ENCODE measurements around the gene PPP2R2B.
A peak's percentile ranks its signal among the peaks of the same experiment; 100 is the strongest.

PPP2R2B gene

GRCh38 chr5:146549615-146550014 is 328.9 kb downstream of the PPP2R2B start:
- TF ChIP-seq POLR2A (IDR thresholded peaks at IDR 0.05; ENCODE audit: low read length) = no peak
- TF ChIP-seq GATA1 (IDR thresholded peaks at IDR 0.05; ENCODE audit: low read depth, low read length) = no peak
- no peak for DNase-seq

- TF ChIP-seq POLR2A (IDR thresholded peaks at IDR 0.05; ENCODE audit: low read length) (no peak), GATA1 (IDR thresholded peaks at IDR 0.05; ENCODE audit: low read depth, low read length) (no peak)
Observed at GRCh38 chr5:146548781-146549449, 329.6 kb downstream of the PPP2R2B start.

GRCh38 chr5:146544232-146544631 is 334.3 kb downstream of the PPP2R2B start:
- DNase-seq = no peak
- TF ChIP-seq POLR2A (IDR thresholded peaks at IDR 0.05; ENCODE audit: low read length) (no peak), GATA1 (IDR thresholded peaks at IDR 0.05; ENCODE audit: low read depth, low read length) (no peak)

More at GRCh38 chr5:146548781-146549449, 329.6 kb downstream of the PPP2R2B start:
- no peak for DNase-seq

- no peak for TF ChIP-seq POLR2A (IDR thresholded peaks at IDR 0.05; ENCODE audit: low read length)
- DNase-seq = peak; percentile 48 to 70
Observed at GRCh38 chr5:146541958-146542849, 336.4 kb downstream of the PPP2R2B start.

GRCh38 chr5:146540414-146540813 is 338.1 kb downstream of the PPP2R2B start:
- no peak for TF ChIP-seq POLR2A (IDR thresholded peaks at IDR 0.05; ENCODE audit: low read length)
- no peak for TF ChIP-seq GATA1 (IDR thresholded peaks at IDR 0.05; ENCODE audit: low read depth, low read length)
- DNase-seq = no peak

- TF ChIP-seq GATA1 (IDR thresholded peaks at IDR 0.05; ENCODE audit: low read depth, low read length) (no peak), POLR2A (IDR thresholded peaks at IDR 0.05; ENCODE audit: low read length) (no peak)
- DNase-seq = no peak
Observed at GRCh38 chr5:146539973-146540372, 338.6 kb downstream of the PPP2R2B start.

- TF ChIP-seq GATA1 (IDR thresholded peaks at IDR 0.05; ENCODE audit: low read depth, low read length) = no peak
- no peak for DNase-seq
Observed at GRCh38 chr5:146538432-146538831, 340.1 kb downstream of the PPP2R2B start.

GRCh38 chr5:146533882-146534281 is 344.7 kb downstream of the PPP2R2B start:
- TF ChIP-seq POLR2A (IDR thresholded peaks at IDR 0.05; ENCODE audit: low read length) = no peak
- TF ChIP-seq GATA1 (IDR thresholded peaks at IDR 0.05; ENCODE audit: low read depth, low read length) = no peak
- DNase-seq = no peak

- no peak for TF ChIP-seq GATA1 (IDR thresholded peaks at IDR 0.05; ENCODE audit: low read depth, low read length)
- no peak for TF ChIP-seq POLR2A (IDR thresholded peaks at IDR 0.05; ENCODE audit: low read length)
Observed at GRCh38 chr5:146533260-146533857, 345.2 kb downstream of the PPP2R2B start.

More at GRCh38 chr5:146533260-146533857, 345.2 kb downstream of the PPP2R2B start:
- peak; percentile 57 to 77 for DNase-seq

Measured in erythroblast (primary cell).